Panc1 (cell line): Measurements from ENCODE around the gene RAP1GAP2. TPM values are rescaled to one million over a fixed set of nuclear protein-coding genes. Genes with fewer than 3 reads are reported as not detected.

ENCODE experiments used
- ATAC-seq: fragments of 200-7000 bp; cut with Tn5 transposase; 2 replicates; pipeline ENCODE4 v1.9.1; 2020; ENCODE audit warnings: mild to moderate bottlenecking, moderate library complexity
- BruUV-seq: library from RNA; stranded (reverse); fragments of 400-500 nt; replicated peaks from 2 replicates; lab custom pipeline; 2021; lab: Mats Ljungman, UMichigan
- CTCF ChIA-PET: fragments of 300-600 bp; sonication (Branson Sonifier 250); formaldehyde crosslinking; loops from one replicate; lab custom pipeline; 2022; ENCODE audit warnings: antibody characterized with exemption; lab: Charles Lee
- POLR2A ChIA-PET: fragments of 300-600 bp; sonication (Branson Sonifier 250); formaldehyde crosslinking; loops from one replicate; lab custom pipeline; 2022; ENCODE audit warnings: antibody characterized with exemption; lab: Charles Lee
- DNase-seq: peaks from one replicate; pipeline ENCODE4 v3.0.0-alpha.2; 2010; ENCODE audit warnings: low read depth, low spot score
- H3K27ac ChIP-seq: 2 replicates; pipeline ENCODE4 v1.5.1; 2011; ENCODE audit warnings: mild to moderate bottlenecking, low read length, inconsistent platforms
- H3K27me3 ChIP-seq: fragments of 200-500 bp; sonication (Bioruptor generic); 2 replicates; pipeline ENCODE4 v1.6.0; 2014; ENCODE audit warnings: low read length, inconsistent platforms; ENCODE audit not compliant: control insufficient read depth, insufficient read depth
- H3K36me3 ChIP-seq: fragments of 200-500 bp; sonication (Bioruptor generic); 2 replicates; pipeline ENCODE4 v1.5.1; 2014; ENCODE audit warnings: inconsistent platforms, mild to moderate bottlenecking, low read length, moderate library complexity; ENCODE audit not compliant: control insufficient read depth, insufficient read depth
- H3K4me1 ChIP-seq: 2 replicates; pipeline ENCODE4 v1.5.1; 2011; ENCODE audit warnings: inconsistent platforms, mild to moderate bottlenecking, low read length, moderate library complexity; ENCODE audit not compliant: control insufficient read depth, insufficient read depth
- H3K4me3 ChIP-seq, 2 experiments: 2 replicates each; pipeline ENCODE4 v1.5.1; 2011 to 2012; ENCODE audit warnings: low read depth in 2 of 2, low read length in 2 of 2, mild to moderate bottlenecking in 2 of 2, inconsistent platforms in 1 of 2, moderate library complexity in 1 of 2
- H3K9me3 ChIP-seq: fragments of 200-500 bp; sonication (Bioruptor generic); 2 replicates; pipeline ENCODE4 v1.5.1; 2014; ENCODE audit warnings: low read depth, mild to moderate bottlenecking, inconsistent platforms, low read length, moderate library complexity; ENCODE audit not compliant: control insufficient read depth, insufficient read depth
- CTCF ChIP-seq: fragments of 450-650 bp; IDR thresholded peaks from 2 replicates; pipeline ENCODE4 v1.5.1; 2017; ENCODE audit warnings: mild to moderate bottlenecking
- POLR2AphosphoS5 ChIP-seq: IDR thresholded peaks from 2 replicates; pipeline ENCODE4 v1.6.1; 2012; ENCODE audit warnings: mild to moderate bottlenecking, low read depth, low read length, moderate library complexity
- REST ChIP-seq, 2 experiments: IDR thresholded peaks; 2 replicates each; pipeline ENCODE4 v1.6.1; 2011 to 2012; ENCODE audit warnings: low read depth in 2 of 2, control low read depth in 1 of 2, low read length in 1 of 2, mild to moderate bottlenecking in 1 of 2, moderate library complexity in 1 of 2; ENCODE audit not compliant: insufficient read depth in 1 of 2
- SIN3A ChIP-seq: IDR thresholded peaks from 2 replicates; pipeline ENCODE4 v1.6.1; 2012; ENCODE audit warnings: low read depth, mild to moderate bottlenecking, low read length, moderate library complexity, borderline replicate concordance; ENCODE audit not compliant: insufficient read depth
- TCF7L2 ChIP-seq: IDR thresholded peaks from 2 replicates; pipeline ENCODE4 v1.6.1; 2011; ENCODE audit warnings: mild to moderate bottlenecking, low read depth, low read length, inconsistent platforms
- in situ Hi-C: cut with HindIII; loops from 2 replicates; pipeline ENCODE4 v1.10.0; 2016; ENCODE audit warnings: low sequenced_read_pairs, low pct_unique_long_range_greater_than_20kb
- intact Hi-C: fragments of 100-400 bp; cut with micrococcal nuclease; formaldehyde crosslinking; loops from one replicate; pipeline ENCODE4 v1.10.0; 2022; ENCODE audit not compliant: unreplicated experiment
- total RNA-seq: library from RNA; stranded (reverse); gene quantifications from one replicate; pipeline ENCODE4 v1.2.1, GENCODE V29; 2021; ENCODE audit not compliant: unreplicated experiment

The RAP1GAP2 gene
- total RNA-seq, 1 experiment from 2014 or later = 10.0 TPM

- ATAC-seq (no peak), DNase-seq (no peak)
- intact Hi-C loops (no loop called here), in situ Hi-C loops (no loop called here)
- no peak for TF ChIP-seq CTCF
- no peak for TF ChIP-seq TCF7L2
- TF ChIP-seq REST (IDR thresholded peaks at IDR 0.05; ENCODE audit: insufficient read depth in 1 of 2, low read depth in 2 of 2, low read length in 1 of 2) = no peak
- no peak for TF ChIP-seq POLR2AphosphoS5
- TF ChIP-seq SIN3A = no peak
- no peaks in the 10 kb centered on the region for H3K36me3 ChIP-seq
- H3K27me3 ChIP-seq = no peaks in the 10 kb centered on the region
- H3K4me3 ChIP-seq = no peak overlapping the region
- no peak overlapping the region for H3K27ac ChIP-seq
- CTCF ChIA-PET = no interaction called here
- H3K9me3 ChIP-seq = no peaks in the 10 kb centered on the region
- POLR2A ChIA-PET = no interaction called here
- no TSS peak for BruUV-seq
- no peaks in the 10 kb centered on the region for H3K4me1 ChIP-seq
Measured at GRCh38 chr17:3032258-3033247, 236.3 kb downstream of the RAP1GAP2 start.

GRCh38 chr17:3033248-3033640 lies 237.0 kb downstream of the RAP1GAP2 start:
- no TSS peak for BruUV-seq
- Histone ChIP-seq H3K36me3 (no peaks in the 10 kb centered on the region), H3K4me3 (no peak overlapping the region), H3K27me3 (no peaks in the 10 kb centered on the region), H3K27ac (no peak overlapping the region), H3K4me1 (no peaks in the 10 kb centered on the region), H3K9me3 (no peaks in the 10 kb centered on the region)
- TF ChIP-seq POLR2AphosphoS5 = no peak
- TF ChIP-seq TCF7L2 = no peak
- no peak for TF ChIP-seq CTCF
- no peak for TF ChIP-seq SIN3A
- no peak for TF ChIP-seq REST (IDR thresholded peaks at IDR 0.05; ENCODE audit: insufficient read depth in 1 of 2, low read depth in 2 of 2, low read length in 1 of 2)
- ATAC-seq (no peak), DNase-seq (no peak)
- intact Hi-C loops = no loop called here
- CTCF ChIA-PET = no interaction called here
- in situ Hi-C loops = no loop called here
- POLR2A ChIA-PET = no interaction called here
